Osteocyte (in vitro differentiated cells): ENCODE results near the gene CRYL1. TPM values are rescaled to one million over a fixed set of nuclear protein-coding genes. Genes with fewer than 3 reads are reported as not detected.

ENCODE experiments used
- DNase-seq: peaks from one replicate; pipeline ENCODE4 v3.0.0; 2021; ENCODE audit warnings: mixed read lengths; ENCODE audit not compliant: unreplicated experiment; ENCODE audit errors: extremely low spot score
- H3K27ac Mint-ChIP-seq: one replicate; pipeline ENCODE4 v1.8.0; 2021; ENCODE audit warnings: mild to moderate bottlenecking, mixed read lengths; ENCODE audit not compliant: unreplicated experiment
- H3K27me3 Mint-ChIP-seq: one replicate; pipeline ENCODE4 v1.8.0; 2021; ENCODE audit warnings: mixed read lengths; ENCODE audit not compliant: unreplicated experiment
- H3K36me3 Mint-ChIP-seq: one replicate; pipeline ENCODE4 v1.8.0; 2021; ENCODE audit warnings: mixed read lengths; ENCODE audit not compliant: unreplicated experiment
- H3K4me1 Mint-ChIP-seq: one replicate; pipeline ENCODE4 v1.8.0; 2021; ENCODE audit warnings: mixed read lengths; ENCODE audit not compliant: unreplicated experiment
- H3K4me3 Mint-ChIP-seq: one replicate; pipeline ENCODE4 v1.8.0; 2021; ENCODE audit warnings: mild to moderate bottlenecking, moderate library complexity, mixed read lengths; ENCODE audit not compliant: unreplicated experiment
- H3K9me3 Mint-ChIP-seq: one replicate; pipeline ENCODE4 v1.8.0; 2021; ENCODE audit warnings: mixed read lengths; ENCODE audit not compliant: unreplicated experiment
- total RNA-seq: library from RNA; stranded (reverse); gene quantifications from 2 replicates; pipeline ENCODE4 v1.2.1, GENCODE V29; 2021
- TF ChIP-seq, protein P1 (sequence below): fragments of 200-600 bp; sonication (generic); IDR thresholded peaks from 2 replicates; pipeline ENCODE4 v1.5.0; 2021; ENCODE audit warnings: antibody characterized with exemption, mild to moderate bottlenecking, moderate library complexity

CRYL1 gene
- total RNA-seq, 1 donor from 2014 or later, result 22.5 TPM

DNA sequence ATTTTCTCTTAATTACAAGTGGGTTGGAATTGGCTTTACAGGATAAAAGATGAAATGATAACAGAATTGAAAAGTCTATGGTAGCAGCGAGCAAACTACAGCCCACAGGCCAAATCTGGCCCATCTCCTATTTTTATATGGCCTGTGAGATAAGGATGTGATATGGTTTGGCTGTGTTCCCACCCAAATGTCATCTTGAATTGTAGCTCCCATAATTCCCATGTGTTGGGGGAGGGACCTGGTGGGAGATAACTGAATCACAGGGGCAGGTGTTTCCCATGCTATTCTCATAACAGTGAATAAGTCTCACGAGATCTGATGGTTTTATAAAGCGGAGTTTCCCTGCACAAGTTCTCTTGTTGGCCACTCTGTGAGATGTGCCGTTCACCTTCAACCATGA lies 19.0 kb downstream of the CRYL1 start:
- Mint-ChIP-seq H3K27me3 (no peaks in the 10 kb centered on the region), H3K4me1 (peaks cover 8% of the 10 kb centered on the region), H3K27ac (no peak overlapping the region)

DNA sequence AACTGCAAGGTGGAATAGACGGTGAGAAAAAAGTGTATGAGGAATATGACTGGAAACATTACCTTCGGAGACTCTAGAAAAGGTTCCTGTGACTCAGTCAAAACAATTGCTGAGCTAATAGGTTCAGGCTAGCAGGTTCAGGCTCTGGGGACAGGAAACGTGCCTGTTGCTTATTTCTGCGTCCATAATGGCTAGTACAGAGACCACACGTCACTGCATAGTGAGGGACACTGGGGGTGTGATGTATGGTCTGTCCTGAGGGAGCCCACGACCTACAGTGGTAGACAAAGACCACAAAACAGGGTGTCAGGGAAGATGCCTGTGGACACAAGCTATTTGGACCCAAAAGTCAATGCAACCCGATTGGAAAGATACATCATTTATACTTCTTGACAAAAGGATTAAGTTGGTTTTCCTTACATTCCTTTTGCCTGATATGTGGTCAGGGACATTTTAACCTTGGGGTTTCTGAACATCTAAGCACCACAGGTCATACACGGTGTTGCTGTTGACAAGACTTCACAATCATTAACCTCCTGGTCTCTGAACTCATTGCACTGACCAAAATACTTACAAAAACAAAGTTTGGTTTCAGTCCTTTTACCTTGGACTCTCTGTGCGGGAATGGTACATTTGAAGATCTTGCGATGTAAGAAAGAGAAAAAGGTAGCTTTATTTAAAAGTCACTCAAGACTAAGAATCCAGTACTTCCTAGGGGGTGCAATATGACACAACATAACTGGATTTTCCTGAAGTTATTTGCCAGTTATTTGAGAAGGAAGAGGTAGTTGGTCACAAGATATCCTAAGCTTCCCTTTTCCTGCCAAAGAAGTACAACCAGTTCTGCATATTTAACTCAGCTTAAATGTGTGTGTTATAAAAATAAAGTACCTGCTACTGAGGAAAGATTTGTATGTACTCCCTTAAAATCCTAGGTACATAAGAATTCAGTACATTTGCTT lies 20.0 kb downstream of the CRYL1 start:
- peaks cover 7% of the 10 kb centered on the region for H3K4me1 Mint-ChIP-seq
- H3K9me3 Mint-ChIP-seq, result no peaks in the 10 kb centered on the region
- no peak overlapping the region for H3K4me3 Mint-ChIP-seq
- DNase-seq, result no peak
- TF ChIP-seq, protein P1, sequence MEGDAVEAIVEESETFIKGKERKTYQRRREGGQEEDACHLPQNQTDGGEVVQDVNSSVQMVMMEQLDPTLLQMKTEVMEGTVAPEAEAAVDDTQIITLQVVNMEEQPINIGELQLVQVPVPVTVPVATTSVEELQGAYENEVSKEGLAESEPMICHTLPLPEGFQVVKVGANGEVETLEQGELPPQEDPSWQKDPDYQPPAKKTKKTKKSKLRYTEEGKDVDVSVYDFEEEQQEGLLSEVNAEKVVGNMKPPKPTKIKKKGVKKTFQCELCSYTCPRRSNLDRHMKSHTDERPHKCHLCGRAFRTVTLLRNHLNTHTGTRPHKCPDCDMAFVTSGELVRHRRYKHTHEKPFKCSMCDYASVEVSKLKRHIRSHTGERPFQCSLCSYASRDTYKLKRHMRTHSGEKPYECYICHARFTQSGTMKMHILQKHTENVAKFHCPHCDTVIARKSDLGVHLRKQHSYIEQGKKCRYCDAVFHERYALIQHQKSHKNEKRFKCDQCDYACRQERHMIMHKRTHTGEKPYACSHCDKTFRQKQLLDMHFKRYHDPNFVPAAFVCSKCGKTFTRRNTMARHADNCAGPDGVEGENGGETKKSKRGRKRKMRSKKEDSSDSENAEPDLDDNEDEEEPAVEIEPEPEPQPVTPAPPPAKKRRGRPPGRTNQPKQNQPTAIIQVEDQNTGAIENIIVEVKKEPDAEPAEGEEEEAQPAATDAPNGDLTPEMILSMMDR, result no peak
- peaks cover 11% of the 10 kb centered on the region for H3K36me3 Mint-ChIP-seq
- no peak overlapping the region for H3K27ac Mint-ChIP-seq
- no peaks in the 10 kb centered on the region for H3K27me3 Mint-ChIP-seq

More for the DNA sequence above, 19.0 kb downstream of the CRYL1 start:
- TF ChIP-seq, protein P1, result no peak
- H3K36me3 Mint-ChIP-seq, result peaks cover 3% of the 10 kb centered on the region
- H3K9me3 Mint-ChIP-seq, result no peaks in the 10 kb centered on the region
- H3K4me3 Mint-ChIP-seq, result no peak overlapping the region
- no peak for DNase-seq

DNA sequence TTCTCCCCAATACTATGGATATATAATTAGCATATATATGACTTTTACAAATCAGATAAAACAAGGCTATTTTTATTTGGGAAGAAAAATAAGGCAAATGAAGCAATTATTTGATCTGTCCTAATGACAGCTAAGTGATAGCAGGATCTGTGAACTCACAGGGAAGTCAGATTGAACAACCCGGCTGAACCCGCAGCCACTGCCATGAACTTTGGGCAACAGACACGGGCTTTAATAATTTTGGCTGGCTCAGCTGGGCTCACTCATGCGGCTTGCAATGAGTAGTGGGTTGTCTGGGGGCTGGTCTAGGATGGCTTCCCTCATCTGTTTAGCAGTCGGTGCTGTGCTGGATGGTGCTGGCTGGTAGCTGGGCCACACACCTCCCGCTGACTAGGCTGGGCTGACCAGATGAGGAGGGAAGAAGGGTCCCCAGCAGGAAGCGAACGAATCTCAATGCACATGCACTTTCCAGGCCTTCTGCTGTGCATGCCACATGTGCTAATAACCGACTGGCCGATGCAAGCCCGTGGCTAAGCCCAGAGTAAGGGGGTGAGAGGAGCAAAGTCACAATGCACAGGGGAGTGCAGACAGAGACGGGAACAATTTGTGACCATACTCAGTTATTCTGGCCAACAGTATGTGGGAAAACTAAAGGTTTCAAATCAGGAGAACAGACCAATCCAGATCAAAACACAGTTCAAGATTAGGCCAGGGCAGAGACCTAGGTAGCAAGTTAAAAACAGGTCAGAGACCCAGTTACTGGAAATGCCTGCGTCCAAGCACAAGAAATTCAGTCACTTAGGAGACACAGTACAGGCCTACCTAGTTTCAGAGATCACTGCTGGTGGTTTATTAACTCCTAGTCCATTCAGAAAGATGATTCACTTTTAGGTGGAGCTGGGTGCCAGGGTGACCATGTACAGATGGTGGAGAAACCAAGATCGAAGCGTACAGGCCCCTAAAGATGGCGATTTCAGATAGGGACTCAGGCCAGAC lies 22.3 kb downstream of the CRYL1 start:
- H3K4me1 Mint-ChIP-seq, result peaks cover 10% of the 10 kb centered on the region
- TF ChIP-seq, protein P1, result no peak
- DNase-seq, result no peak
- H3K9me3 Mint-ChIP-seq, result peaks cover 8% of the 10 kb centered on the region
- H3K27ac Mint-ChIP-seq, result no peak overlapping the region
- peaks cover 10% of the 10 kb centered on the region for H3K36me3 Mint-ChIP-seq
- no peaks in the 10 kb centered on the region for H3K27me3 Mint-ChIP-seq
- H3K4me3 Mint-ChIP-seq, result no peak overlapping the region

DNA sequence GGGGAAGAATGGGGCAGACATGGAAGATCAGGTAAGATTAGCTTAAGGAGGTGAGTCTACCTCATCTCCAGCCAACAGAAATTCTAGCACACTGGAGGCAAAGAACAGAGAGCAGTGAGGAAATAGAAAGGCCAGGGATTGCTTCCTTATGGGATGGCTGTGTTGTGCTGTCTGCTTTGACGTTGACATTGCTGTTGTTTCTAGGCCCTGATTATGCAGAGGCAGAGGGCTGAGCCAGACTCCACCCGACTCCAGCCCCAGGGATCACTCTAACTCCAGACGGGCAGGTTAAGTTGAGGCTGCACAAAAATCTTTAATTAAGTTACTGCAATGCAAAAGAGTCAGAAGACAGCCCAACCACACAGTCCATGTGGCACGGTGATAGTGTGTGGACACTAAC lies 24.1 kb downstream of the CRYL1 start:
- TF ChIP-seq, protein P1, result no peak
- Mint-ChIP-seq H3K27ac (no peak overlapping the region), H3K36me3 (peaks cover 10% of the 10 kb centered on the region), H3K4me3 (no peak overlapping the region), H3K4me1 (peaks cover 10% of the 10 kb centered on the region), H3K9me3 (peaks cover 8% of the 10 kb centered on the region), H3K27me3 (no peaks in the 10 kb centered on the region)
- no peak for DNase-seq
